Liver (tissue), 3 donors: ENCODE results near the gene ATP6V0E1.

Experiments used
- CTCF ChIP-seq: fragments of 150-350 bp; IDR thresholded peaks from 2 replicates; pipeline ENCODE4 v1.5.1; 2017; ENCODE audit warnings: improper control_type of control experiment, low read depth, low read length; ENCODE audit not compliant: missing input control
- GABPA ChIP-seq, 2 donors: IDR thresholded peaks in 1 of 2; conservative IDR thresholded peaks in 1 of 2; 2 replicates each; pipeline ENCODE4 v1.6.1; 2016; ENCODE audit warnings: antibody characterized with exemption in 2 of 2, mild to moderate bottlenecking in 1 of 2, moderate library complexity in 1 of 2
- JUND ChIP-seq, 2 donors: IDR thresholded peaks; 2 replicates each; pipeline ENCODE4 v1.6.1; 2016; ENCODE audit warnings: antibody characterized with exemption in 2 of 2
- MAX ChIP-seq: IDR thresholded peaks from 2 replicates; pipeline ENCODE4 v1.6.1; 2016; ENCODE audit warnings: antibody characterized with exemption
- NR2F2 ChIP-seq: IDR thresholded peaks from 2 replicates; pipeline ENCODE4 v1.6.1; 2016; ENCODE audit warnings: antibody characterized with exemption
- REST ChIP-seq: IDR thresholded peaks from 2 replicates; pipeline ENCODE4 v1.6.1; 2016; ENCODE audit warnings: antibody characterized with exemption, mild to moderate bottlenecking
- SP1 ChIP-seq: IDR thresholded peaks from 2 replicates; pipeline ENCODE4 v1.6.1; 2018; ENCODE audit warnings: antibody characterized with exemption, mild to moderate bottlenecking
- TF ChIP-seq, protein P1 (sequence below): IDR thresholded peaks from 2 replicates; pipeline ENCODE4 v1.6.1; 2016; ENCODE audit warnings: antibody characterized with exemption
- TF ChIP-seq, protein P2 (sequence below): IDR thresholded peaks from 2 replicates; pipeline ENCODE4 v1.6.1; 2016; ENCODE audit warnings: antibody characterized with exemption
- donor health status: healthy.
- donor health status: healthy.

- no peak for TF ChIP-seq GABPA (IDR thresholded peaks at IDR 0.05 in 1 of 2, conservative IDR thresholded peaks at IDR 0.05 in 1 of 2)
- TF ChIP-seq CTCF: no peak
- no peak for TF ChIP-seq JUND (IDR thresholded peaks at IDR 0.05)
- no peak for TF ChIP-seq MAX
- TF ChIP-seq SP1: no peak
- TF ChIP-seq, protein P1, sequence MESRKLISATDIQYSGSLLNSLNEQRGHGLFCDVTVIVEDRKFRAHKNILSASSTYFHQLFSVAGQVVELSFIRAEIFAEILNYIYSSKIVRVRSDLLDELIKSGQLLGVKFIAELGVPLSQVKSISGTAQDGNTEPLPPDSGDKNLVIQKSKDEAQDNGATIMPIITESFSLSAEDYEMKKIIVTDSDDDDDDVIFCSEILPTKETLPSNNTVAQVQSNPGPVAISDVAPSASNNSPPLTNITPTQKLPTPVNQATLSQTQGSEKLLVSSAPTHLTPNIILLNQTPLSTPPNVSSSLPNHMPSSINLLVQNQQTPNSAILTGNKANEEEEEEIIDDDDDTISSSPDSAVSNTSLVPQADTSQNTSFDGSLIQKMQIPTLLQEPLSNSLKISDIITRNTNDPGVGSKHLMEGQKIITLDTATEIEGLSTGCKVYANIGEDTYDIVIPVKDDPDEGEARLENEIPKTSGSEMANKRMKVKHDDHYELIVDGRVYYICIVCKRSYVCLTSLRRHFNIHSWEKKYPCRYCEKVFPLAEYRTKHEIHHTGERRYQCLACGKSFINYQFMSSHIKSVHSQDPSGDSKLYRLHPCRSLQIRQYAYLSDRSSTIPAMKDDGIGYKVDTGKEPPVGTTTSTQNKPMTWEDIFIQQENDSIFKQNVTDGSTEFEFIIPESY: no peak
- TF ChIP-seq, protein P2, sequence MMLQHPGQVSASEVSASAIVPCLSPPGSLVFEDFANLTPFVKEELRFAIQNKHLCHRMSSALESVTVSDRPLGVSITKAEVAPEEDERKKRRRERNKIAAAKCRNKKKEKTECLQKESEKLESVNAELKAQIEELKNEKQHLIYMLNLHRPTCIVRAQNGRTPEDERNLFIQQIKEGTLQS: no peak
- TF ChIP-seq NR2F2: no peak
- TF ChIP-seq REST: no peak
These were observed 36.6 kb downstream of the ATP6V0E1 start for GRCh38 chr5:173020154-173020581.
